ENCODE data around the gene CA11.
A peak's percentile ranks its signal among the peaks of the same experiment; 100 is the strongest.
"Not testable (repeated sequence)": the region's sequence is repeated elsewhere in the genome, so short reads cannot be mapped to it uniquely, and the experiment has no call there.

Gene CA11

DNA sequence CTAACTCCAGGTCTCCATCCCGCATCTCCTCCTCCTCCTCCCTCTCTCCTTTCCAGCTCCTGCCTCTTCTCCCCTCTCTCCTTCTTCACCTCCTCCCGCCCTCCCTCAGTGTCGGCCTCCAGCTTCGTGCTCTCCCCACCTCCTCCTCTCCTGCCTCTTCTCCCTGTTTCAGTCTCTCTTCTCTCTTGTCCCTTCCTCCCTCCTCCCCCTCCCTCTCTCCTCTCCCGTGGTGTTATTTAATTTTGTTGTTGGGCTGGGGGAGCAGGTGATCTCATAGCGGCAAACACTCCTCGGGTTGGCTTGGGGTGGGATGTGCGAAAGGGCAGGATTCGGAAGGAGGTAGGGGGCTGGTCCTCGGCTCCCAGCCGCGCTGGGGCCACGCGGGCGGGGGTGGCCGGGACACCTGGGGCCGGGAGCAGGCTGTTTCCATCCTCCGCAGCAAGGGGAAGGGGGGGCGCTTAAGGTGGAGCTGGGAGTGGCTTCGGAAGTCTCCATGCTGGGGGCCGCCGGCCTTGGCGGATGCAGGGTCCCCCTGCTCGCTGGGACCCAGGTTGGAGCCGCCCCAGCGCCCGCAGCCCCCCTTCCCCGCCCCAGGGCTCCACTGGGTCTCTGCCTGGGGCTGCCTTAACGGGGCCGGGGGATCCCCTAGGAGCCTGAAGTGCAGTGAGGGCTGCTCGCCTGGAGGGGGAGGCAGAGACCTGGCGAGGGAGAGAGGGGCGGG is at the start of gene CA11:
Gene CA11 (minus strand): TSS at position 187 of the 721 bp plus-strand sequence. CDS start 555 bp downstream, outside the sequence.
- peak; percentile 78 for DNase-seq

DNA sequence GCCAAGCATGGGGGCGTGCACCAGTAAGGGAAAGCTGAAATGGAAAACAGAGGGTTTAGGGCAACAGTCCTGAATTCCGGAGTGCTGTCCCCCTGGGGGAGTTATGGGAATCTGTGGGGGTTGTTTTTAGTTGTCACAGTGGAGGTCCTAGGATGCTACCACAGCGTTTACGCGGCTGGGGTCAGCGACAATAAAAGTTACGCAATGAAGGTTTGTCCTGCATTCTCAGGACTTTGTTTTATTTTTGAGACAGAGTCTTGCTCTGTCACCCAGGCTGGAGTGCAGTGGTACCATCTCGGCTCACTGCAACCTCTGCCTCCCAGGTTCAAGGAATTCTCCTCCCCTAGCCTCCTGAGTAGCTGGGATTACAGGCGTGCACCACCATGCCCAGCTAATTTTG is 47.6 kb upstream of the CA11 start:
- not testable (repeated sequence) for DNase-seq

GRCh38 chr19:48689449-48689848 is 43.5 kb upstream of the CA11 start:
- no peak for DNase-seq

DNA sequence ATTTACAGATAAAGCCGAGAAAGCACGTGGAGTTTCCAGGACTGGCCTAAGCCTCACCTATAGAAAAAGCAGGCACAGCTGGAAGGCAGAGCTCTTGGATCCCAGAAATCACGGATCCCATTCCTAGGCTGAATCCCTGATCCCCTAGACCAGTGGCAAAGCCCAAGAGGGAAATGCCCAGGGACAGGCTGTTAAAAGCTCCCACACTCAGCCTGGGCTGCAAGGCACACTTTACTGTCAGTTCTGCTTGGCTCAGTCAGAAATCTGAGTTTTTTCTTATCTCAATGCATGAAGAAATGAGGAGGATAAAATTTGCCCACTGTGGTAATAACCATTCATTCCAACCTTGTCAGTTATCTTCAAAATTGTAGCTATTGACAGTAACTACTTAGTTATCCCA is 41.8 kb upstream of the CA11 start:
- no peak for DNase-seq

- DNase-seq, result not testable (repeated sequence)
Observed at GRCh38 chr19:48686637-48687036, 40.6 kb upstream of the CA11 start.

- no peak for DNase-seq
Observed at GRCh38 chr19:48686088-48686487, 40.1 kb upstream of the CA11 start.

- no peak for DNase-seq
Observed at GRCh38 chr19:48685583-48685982, 39.6 kb upstream of the CA11 start.

- DNase-seq, result peak; percentile 39
Observed at GRCh38 chr19:48683349-48683748, 37.4 kb upstream of the CA11 start.

DNA sequence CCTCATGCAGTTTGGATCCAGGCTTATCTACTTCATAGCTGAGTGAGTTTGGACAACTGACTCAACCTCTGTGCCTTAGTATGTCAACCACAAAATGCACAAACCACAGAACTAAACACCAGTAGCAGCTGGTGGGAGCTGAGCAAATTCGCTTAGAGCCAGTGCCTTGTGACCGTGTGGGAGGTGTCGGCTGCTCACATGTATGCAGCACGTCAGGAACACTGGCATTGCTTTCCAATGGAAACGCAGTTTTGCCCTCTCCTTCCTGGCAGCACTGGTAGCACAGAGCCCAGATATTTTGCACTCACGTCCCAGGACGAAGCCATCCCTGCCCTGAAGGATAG is 35.1 kb upstream of the CA11 start:
- DNase-seq, result peak; percentile 14

DNA sequence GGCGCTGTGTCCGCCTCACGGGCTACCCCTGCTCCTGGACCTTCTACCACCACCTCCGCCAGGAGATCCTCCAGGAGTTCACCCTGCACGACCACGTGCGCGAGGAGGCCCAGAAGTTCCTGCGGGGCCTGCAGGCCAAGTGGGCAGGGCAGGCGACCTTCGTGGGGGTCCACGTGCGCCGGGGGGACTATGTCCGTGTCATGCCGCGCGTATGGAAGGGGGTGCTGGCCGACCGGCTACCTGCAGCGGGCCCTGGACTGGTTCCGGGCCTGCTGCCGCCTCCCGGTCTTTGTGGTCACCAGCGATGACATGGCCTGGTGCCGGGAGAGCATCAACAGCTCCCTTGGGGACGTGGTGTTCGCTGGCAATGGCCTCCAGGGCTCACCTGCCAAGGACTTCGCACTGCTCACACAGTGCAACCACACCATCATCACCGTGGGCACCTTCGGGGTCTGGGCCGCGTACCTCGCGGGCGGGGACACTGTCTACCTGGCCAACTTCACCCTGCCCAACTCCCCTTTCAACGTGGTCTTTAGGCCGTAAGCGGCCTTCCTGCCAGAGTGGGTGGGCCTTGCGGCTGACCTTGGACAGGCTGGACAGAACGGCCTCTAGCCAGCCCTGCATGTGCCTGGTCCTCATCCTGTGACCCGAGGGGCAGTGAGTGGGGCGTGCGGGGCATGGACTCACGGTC is 34.6 kb upstream of the CA11 start:
- DNase-seq, result no peak

GRCh38 chr19:48680006-48680405 is 34.0 kb upstream of the CA11 start:
- not testable (repeated sequence) for DNase-seq

DNA sequence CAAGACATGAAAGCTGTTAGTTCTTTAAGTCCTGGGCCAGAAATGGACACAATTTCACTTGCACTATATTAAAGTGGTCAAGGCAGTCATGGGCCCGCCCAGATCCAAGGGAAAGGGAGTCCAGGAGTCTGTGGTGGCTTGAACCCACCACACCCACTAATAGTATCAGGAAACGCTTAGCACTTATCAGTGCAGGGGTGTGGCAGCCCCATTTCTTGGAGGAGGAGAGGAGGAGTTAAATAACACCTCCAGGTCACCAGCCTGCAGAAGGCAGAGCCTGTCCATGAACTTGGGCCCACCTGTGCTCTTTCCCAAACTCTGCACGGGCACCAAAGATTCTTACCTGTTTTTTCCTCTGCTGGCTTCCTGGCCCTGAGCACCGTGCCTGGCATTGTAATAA is 32.2 kb upstream of the CA11 start:
- DNase-seq, result no peak

DNA sequence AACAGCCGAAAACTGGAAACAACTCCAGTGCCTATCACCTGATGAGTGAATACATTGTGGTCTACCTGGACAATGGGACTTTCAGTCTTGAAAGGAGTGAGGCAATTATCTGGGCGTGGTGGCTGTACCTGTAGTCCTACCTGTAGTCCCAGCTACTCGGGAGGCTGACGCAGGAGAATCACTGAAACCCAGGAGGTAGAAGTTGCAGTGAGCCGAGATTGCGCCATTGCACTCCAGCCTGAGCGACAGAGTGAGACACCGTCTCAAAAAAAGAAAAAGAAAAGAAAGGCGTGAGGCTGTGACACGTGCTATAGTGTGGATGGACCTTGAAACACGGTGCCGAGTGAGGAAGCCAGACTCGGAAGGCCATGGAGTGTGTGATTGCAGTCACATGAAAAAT is 30.9 kb upstream of the CA11 start:
- DNase-seq, result no peak

DNA sequence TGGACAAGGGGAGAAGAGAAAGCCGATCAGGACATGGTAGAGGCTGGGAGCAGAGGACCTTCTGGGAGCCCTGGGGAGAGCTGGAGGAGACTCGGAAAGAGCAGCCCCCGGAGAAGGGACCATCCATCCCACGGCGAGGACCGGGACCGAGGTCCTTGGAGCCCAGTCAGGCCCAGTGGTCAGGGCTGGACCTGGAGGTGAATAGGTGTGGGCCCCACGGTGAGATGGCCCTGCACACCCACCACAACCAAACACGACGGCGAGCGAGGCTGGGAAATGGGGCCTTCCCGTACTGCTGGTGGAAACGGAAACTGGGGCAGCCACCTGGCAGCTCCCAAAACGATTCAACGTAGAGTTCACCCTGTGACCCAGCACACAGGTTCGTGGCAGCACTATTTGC is 30.5 kb upstream of the CA11 start:
- no peak for DNase-seq

DNA sequence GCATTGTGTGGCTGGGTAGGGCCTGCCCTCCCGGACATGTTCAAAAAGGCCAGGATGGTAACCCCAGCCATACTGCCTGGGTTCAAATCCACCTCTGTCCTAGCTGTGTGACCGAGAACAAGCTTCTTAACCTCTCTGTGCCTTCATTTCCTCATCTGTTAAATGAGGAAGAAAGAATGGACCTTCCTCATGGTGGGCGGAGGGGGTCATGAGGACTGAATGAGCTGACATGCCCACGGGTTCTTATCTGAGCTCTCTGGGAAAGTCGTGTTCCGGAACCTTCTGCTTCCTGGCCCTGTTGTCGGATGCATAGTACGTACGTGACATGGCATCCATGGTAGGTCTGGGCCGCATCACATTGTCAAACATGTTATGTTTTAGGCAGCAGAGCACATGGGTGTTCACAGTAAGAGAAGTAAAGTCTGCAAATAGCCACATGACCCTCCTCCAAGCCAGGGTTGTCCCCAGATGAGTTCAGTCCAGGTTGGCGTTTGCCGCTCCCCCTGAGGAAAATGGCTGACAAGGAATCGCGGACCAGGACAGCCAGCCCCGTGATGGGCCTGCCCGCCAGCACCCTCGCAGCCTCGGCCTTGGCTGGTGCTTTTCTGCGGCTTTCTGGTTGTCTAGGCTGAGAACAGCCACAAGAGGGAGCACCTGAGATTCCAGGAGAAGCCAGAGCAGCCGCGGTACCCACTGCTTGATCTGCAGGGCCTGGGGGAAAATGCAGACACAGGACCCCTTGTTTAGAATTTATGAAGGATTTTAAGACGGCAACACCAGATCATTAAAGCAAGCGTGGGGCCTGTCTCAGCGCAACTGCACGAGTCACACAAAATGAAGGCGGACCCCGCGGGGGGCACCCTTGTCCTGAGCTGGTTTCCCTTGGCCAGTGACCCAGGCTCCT is 29.2 kb upstream of the CA11 start:
- peak; percentile 78 for DNase-seq

GRCh38 chr19:48674216-48674809 is 28.3 kb upstream of the CA11 start:
- DNase-seq, result no peak

DNA sequence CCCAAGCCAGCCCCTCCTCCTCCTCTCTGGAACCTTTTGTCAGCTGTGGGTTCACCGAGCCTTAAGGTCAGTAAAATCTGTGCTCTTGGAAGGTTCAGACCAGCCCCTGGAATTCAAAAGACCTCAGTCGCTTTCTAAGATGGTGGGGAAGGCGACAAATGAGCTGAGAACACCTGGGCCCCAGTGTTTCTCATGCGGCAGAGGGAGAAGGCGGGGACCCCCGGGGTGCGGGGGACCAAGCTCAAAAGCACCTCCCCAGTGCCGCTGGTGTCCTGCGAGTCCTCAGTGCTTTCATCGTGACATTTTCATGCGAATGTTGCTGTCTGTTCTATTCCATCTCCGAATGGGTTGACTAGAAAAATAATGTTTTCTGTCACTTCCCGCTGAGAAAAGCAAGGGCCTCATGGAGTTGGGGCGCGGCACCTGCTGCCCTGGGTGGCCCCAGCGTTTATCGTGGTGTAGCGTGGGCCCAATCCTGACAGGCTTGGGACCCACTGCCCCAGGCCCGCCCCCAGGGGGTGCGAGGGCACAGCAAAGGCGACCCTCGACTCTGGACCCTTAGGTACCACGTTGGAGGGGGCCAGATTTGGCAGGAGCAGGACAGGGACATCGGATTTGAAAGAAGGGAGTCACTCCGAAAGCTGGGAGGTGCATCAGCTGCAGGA is 27.6 kb upstream of the CA11 start:
- DNase-seq, result no peak

DNA sequence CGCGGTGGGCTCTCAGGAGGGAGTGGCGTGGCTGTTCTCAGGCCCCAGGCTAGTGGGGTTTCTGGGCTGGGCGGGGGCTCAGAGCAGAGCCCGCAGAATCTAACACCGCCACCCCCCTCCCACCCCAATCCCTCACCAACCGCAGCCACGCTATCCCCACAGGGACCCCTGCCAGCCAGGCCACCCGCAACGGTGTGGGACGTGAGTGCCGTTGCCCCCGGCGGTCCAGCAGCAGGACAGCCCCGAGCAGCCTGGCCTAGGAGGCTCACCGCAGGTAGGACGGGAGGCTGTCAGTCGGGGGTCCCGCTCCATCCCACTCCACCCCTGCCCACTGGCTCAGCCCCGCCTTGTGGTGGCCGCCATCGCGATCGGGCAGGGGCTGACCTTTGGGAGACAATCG is 27.0 kb upstream of the CA11 start, which contains the start of gene NTN5:
Gene NTN5 (minus strand): TSS at position 24 of the 400 bp plus-strand sequence. CDS start 2,031 bp downstream, outside the sequence.
- DNase-seq, result no peak

DNA sequence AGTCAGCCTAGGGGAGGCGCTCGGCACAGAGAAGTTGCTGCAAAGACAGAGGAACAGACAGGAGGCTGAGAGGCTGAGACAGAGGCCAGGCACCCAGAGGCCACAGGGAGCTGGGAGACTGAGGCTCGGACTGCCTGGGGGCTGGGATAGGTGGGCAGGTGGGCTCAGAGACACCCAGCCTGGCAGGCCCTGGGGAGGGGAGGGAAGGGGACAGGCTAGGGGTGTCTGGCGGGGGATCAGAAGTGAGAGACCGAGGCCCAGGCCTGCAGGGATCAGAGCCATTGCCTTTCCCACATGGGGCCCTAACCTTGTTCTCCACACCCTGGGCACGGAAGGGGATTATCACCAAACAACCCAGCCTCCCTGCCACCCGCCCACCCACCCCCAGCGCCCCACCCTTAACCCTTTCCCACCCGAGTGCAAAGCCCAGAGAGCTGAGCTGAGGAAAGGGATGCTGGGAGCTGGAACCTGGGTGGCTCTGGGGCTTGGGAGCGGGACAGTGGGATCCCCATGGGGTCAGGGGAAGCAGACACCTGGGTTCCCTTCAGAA is 25.5 kb upstream of the CA11 start:
- DNase-seq, result no peak

DNA sequence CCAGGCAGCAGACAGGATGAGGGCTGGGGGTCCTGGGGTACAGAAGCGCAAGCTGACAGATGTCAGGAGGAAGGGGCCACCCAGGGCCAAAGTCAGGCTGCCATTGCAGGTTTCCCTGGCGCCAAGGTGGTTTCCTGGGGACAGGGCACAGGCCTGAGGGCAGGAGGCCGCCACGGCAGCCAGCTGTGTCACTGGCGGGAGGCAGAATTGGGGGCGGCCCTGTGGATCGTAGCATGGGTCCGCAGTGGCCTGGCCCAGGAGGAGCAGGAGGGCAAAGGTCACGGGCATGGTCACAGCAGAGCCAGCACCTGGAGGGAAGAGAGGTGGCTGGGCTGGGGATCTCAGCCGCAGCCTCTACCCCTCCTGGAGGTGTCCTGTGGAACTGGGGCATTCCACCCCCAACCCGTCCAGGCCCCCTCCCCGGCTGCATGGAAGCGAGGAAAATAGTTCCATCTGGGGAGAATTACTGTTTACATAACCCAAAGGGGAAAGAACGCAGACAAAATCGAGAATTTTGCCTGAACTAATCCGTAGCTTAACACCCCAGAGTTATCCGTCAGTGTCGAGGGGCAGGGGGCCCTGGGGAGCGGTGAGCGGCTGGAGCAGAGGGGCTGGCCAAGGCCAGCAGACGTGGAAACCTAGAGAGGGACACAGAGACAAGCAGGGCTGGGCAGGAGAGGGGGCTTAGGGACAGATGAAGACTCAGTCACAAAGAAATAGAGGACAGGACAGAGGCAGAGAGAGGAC is 24.9 kb upstream of the CA11 start:
- DNase-seq, result no peak

DNA sequence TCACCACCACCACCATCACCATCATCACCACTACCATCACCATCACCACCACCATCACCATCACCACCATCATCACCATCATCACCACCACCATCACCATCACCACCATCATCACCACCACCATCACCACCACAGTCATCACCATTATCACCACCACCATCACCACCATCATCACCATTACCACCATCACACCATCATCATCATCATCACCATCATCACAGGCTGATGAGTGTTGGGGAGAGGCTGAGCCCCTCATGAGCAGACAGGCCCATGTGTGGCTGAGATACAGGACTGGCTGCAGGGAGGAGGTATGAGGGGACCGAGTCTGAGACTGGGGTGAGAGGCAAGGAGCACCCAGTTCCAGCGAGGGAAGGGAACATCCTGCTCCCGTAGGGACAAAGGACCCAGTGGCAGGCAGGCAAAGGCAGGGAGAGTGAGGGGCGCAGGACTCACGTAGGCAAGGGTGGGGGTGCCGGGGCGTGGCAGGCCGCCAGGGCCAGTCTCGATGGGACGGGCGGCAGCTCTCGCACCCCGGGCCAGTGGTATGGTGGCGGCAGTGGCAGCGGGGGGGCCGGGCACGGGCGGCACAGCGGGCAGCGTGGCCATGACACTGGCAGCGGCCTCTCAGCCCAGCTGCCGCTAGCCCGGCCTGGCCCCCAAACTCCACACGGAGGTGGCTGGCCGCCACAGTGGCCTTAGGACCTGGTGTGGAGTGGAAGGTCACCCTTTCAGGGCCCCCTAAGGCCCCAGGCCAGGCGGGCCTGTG is 24.1 kb upstream of the CA11 start:
- DNase-seq, result no peak

Measured in fibroblast of skin of right quadriceps (primary cell).